Activated naive CD8-positive, alpha-beta T cell treated with anti-CD3 and anti-CD28 coated beads, Interleukin-2, amount 10 ng/mL, durations not matched to agents 7 days and 5 days (primary cell): ENCODE data around the gene INTS7. TPM values are rescaled to one million over a fixed set of nuclear protein-coding genes. Genes with fewer than 3 reads are reported as not detected.
"Not testable (repeated sequence)": the region's sequence is repeated elsewhere in the genome, so short reads cannot be mapped to it uniquely, and the experiment has no call there.

Experiments
- ATAC-seq: fragments of 150-1000 bp; cut with Tn5 transposase; one replicate; pipeline ENCODE4 v1.10.0; 2021; ENCODE audit warnings: low read depth, moderate library complexity
- POLR2A ChIA-PET: fragments of 350-600 bp; sonication (Branson Sonifier 250); formaldehyde crosslinking; loops from one replicate; lab custom pipeline; 2021; ENCODE audit warnings: antibody characterized with exemption; lab: Charles Lee
- DNase-seq: peaks from one replicate; pipeline ENCODE4 v3.0.0; 2021
- H3K27ac Mint-ChIP-seq: one replicate; pipeline ENCODE4 v1.8.0; 2022; ENCODE audit warnings: mild to moderate bottlenecking, mixed read lengths
- H3K27me3 Mint-ChIP-seq: one replicate; pipeline ENCODE4 v1.8.0; 2022; ENCODE audit warnings: mild to moderate bottlenecking, moderate library complexity, mixed read lengths
- H3K36me3 Mint-ChIP-seq: one replicate; pipeline ENCODE4 v1.8.0; 2021; ENCODE audit warnings: mild to moderate bottlenecking, mixed read lengths
- H3K4me1 Mint-ChIP-seq: one replicate; pipeline ENCODE4 v1.8.0; 2021; ENCODE audit warnings: mixed read lengths
- H3K4me3 Mint-ChIP-seq: one replicate; pipeline ENCODE4 v1.8.0; 2022; ENCODE audit warnings: mild to moderate bottlenecking, moderate library complexity, mixed read lengths
- H3K9me3 Mint-ChIP-seq: one replicate; pipeline ENCODE4 v1.8.0; 2021; ENCODE audit warnings: mixed read lengths
- total RNA-seq, 2 experiments: library from RNA; stranded (reverse); gene quantifications; one replicate each; pipeline ENCODE4 v1.2.3, GENCODE V29; 2021

Gene INTS7
- total RNA-seq, 2 experiments from 2014 or later = 22.6 to 23.0 TPM

- no peaks in the 10 kb centered on the region for H3K27me3 Mint-ChIP-seq
- peaks cover 22% of the 10 kb centered on the region for H3K36me3 Mint-ChIP-seq
- no peaks in the 10 kb centered on the region for H3K9me3 Mint-ChIP-seq
- ATAC-seq (no peak), DNase-seq (no peak)
- no peak overlapping the region for H3K27ac Mint-ChIP-seq
- no peak overlapping the region for H3K4me3 Mint-ChIP-seq
- peaks cover 13% of the 10 kb centered on the region for H3K4me1 Mint-ChIP-seq
- POLR2A ChIA-PET = interaction anchor here (0.8 kb wide), 1 partner anchor 13 kb away, joined by 4 read pairs; no protein-coding TSS in a partner anchor
Measured at GRCh38 chr1:211952299-211952698, 83.1 kb downstream of the INTS7 start.

- Mint-ChIP-seq H3K36me3 (peaks cover 18% of the 10 kb centered on the region), H3K4me1 (peaks cover 13% of the 10 kb centered on the region), H3K27me3 (no peaks in the 10 kb centered on the region), H3K9me3 (no peaks in the 10 kb centered on the region), H3K4me3 (peak overlapping the region; percentile 1), H3K27ac (peak overlapping the region; percentile 75)
- ATAC-seq (peak; percentile 82), DNase-seq (no peak)
- POLR2A ChIA-PET = interaction anchor here (0.8 kb wide), 1 partner anchor 12 kb away, joined by 4 read pairs; no protein-coding TSS in a partner anchor
Measured at GRCh38 chr1:211951856-211952255, 83.5 kb downstream of the INTS7 start.

- no peaks in the 10 kb centered on the region for H3K9me3 Mint-ChIP-seq
- H3K36me3 Mint-ChIP-seq = peaks cover 10% of the 10 kb centered on the region
- no peak for ATAC-seq
- no peak overlapping the region for H3K4me3 Mint-ChIP-seq
- no peaks in the 10 kb centered on the region for H3K27me3 Mint-ChIP-seq
- no peak for DNase-seq
- H3K4me1 Mint-ChIP-seq = peaks cover 13% of the 10 kb centered on the region
- POLR2A ChIA-PET = no interaction called here
- no peak overlapping the region for H3K27ac Mint-ChIP-seq
Measured at GRCh38 chr1:211948377-211948776, 87.0 kb downstream of the INTS7 start.

GRCh38 chr1:211947396-211948295, 87.7 kb downstream of the INTS7 start:
- no peaks in the 10 kb centered on the region for H3K27me3 Mint-ChIP-seq
- peaks cover 10% of the 10 kb centered on the region for H3K36me3 Mint-ChIP-seq
- H3K4me1 Mint-ChIP-seq = peaks cover 10% of the 10 kb centered on the region
- ATAC-seq = no peak
- no peak for DNase-seq
- POLR2A ChIA-PET = no interaction called here
- no peak overlapping the region for H3K4me3 Mint-ChIP-seq
- no peak overlapping the region for H3K27ac Mint-ChIP-seq
- no peaks in the 10 kb centered on the region for H3K9me3 Mint-ChIP-seq

- H3K27me3 Mint-ChIP-seq = no peaks in the 10 kb centered on the region
- peaks cover 6% of the 10 kb centered on the region for H3K4me1 Mint-ChIP-seq
- DNase-seq (no peak), ATAC-seq (no peak)
- no peak overlapping the region for H3K27ac Mint-ChIP-seq
- peaks cover 21% of the 10 kb centered on the region for H3K36me3 Mint-ChIP-seq
- no peak overlapping the region for H3K4me3 Mint-ChIP-seq
- POLR2A ChIA-PET = interaction anchor here (0.6 kb wide), 1 partner anchor 17 kb away, joined by 3 read pairs; no protein-coding TSS in a partner anchor
- no peaks in the 10 kb centered on the region for H3K9me3 Mint-ChIP-seq
Measured at GRCh38 chr1:211944733-211945500, 90.4 kb downstream of the INTS7 start.

GRCh38 chr1:211942583-211942982, 92.8 kb downstream of the INTS7 start:
- POLR2A ChIA-PET = no interaction called here
- no peaks in the 10 kb centered on the region for H3K27me3 Mint-ChIP-seq
- no peak overlapping the region for H3K27ac Mint-ChIP-seq
- H3K9me3 Mint-ChIP-seq = no peaks in the 10 kb centered on the region
- H3K36me3 Mint-ChIP-seq = peaks cover 21% of the 10 kb centered on the region
- H3K4me3 Mint-ChIP-seq = no peak overlapping the region
- ATAC-seq (no peak), DNase-seq (no peak)
- H3K4me1 Mint-ChIP-seq = peaks cover 17% of the 10 kb centered on the region

- no peaks in the 10 kb centered on the region for H3K9me3 Mint-ChIP-seq
- no peak for DNase-seq
- H3K4me1 Mint-ChIP-seq = peaks cover 26% of the 10 kb centered on the region
- ATAC-seq = peak; percentile 28
- POLR2A ChIA-PET = interaction anchor here (0.7 to 1.7 kb wide), 3 partner anchors 12 to 96 kb away, joined by 4 to 5 read pairs (median 4); partner anchors contain the start of genes DTL and INTS7
- H3K27me3 Mint-ChIP-seq = no peaks in the 10 kb centered on the region
- no peak overlapping the region for H3K27ac Mint-ChIP-seq
- H3K36me3 Mint-ChIP-seq = peaks cover 21% of the 10 kb centered on the region
- H3K4me3 Mint-ChIP-seq = no peak overlapping the region
Measured at GRCh38 chr1:211939876-211940468, 95.4 kb downstream of the INTS7 start.

GRCh38 chr1:211938561-211938997, 96.8 kb downstream of the INTS7 start:
- peak; percentile 64 for ATAC-seq
- Mint-ChIP-seq H3K4me1 (peaks cover 28% of the 10 kb centered on the region), H3K27me3 (no peaks in the 10 kb centered on the region), H3K9me3 (no peaks in the 10 kb centered on the region), H3K36me3 (peaks cover 16% of the 10 kb centered on the region), H3K27ac (peak overlapping the region; percentile 69), H3K4me3 (peak overlapping the region; percentile 56)
- no peak for DNase-seq
- POLR2A ChIA-PET = interaction anchor here (0.7 to 1.7 kb wide), 3 partner anchors 97 to 670 kb away, joined by 3 to 5 read pairs (median 3); partner anchors contain the start of genes ATF3, DTL and INTS7

- H3K4me1 Mint-ChIP-seq = peaks cover 30% of the 10 kb centered on the region
- H3K9me3 Mint-ChIP-seq, H3K27me3 Mint-ChIP-seq, H3K4me3 Mint-ChIP-seq, H3K27ac Mint-ChIP-seq, POLR2A ChIA-PET, ATAC-seq, DNase-seq: not testable (repeated sequence)
- H3K36me3 Mint-ChIP-seq = peaks cover 12% of the 10 kb centered on the region
Measured at GRCh38 chr1:211937422-211937821, 97.9 kb downstream of the INTS7 start.

- DNase-seq = no peak
- peaks cover 2% of the 10 kb centered on the region for H3K27me3 Mint-ChIP-seq
- H3K9me3 Mint-ChIP-seq = no peaks in the 10 kb centered on the region
- POLR2A ChIA-PET = no interaction called here
- ATAC-seq = peak; percentile 75
- H3K27ac Mint-ChIP-seq = peak overlapping the region; percentile 50
- H3K4me3 Mint-ChIP-seq = no peak overlapping the region
- peaks cover 26% of the 10 kb centered on the region for H3K4me1 Mint-ChIP-seq
- peaks cover 1% of the 10 kb centered on the region for H3K36me3 Mint-ChIP-seq
Measured at GRCh38 chr1:211935448-211935970, 99.8 kb downstream of the INTS7 start.

GRCh38 chr1:211933946-211934714, 101.2 kb downstream of the INTS7 start:
- Mint-ChIP-seq H3K27me3 (peaks cover 2% of the 10 kb centered on the region), H3K36me3 (no peaks in the 10 kb centered on the region), H3K27ac (no peak overlapping the region), H3K9me3 (no peaks in the 10 kb centered on the region), H3K4me3 (no peak overlapping the region), H3K4me1 (peaks cover 24% of the 10 kb centered on the region)
- ATAC-seq (no peak), DNase-seq (no peak)
- POLR2A ChIA-PET = no interaction called here

GRCh38 chr1:211932933-211933254, 102.5 kb downstream of the INTS7 start:
- POLR2A ChIA-PET = no interaction called here
- DNase-seq (no peak), ATAC-seq (no peak)
- Mint-ChIP-seq H3K9me3 (no peaks in the 10 kb centered on the region), H3K27me3 (peaks cover 5% of the 10 kb centered on the region), H3K36me3 (no peaks in the 10 kb centered on the region), H3K4me3 (no peak overlapping the region), H3K27ac (no peak overlapping the region), H3K4me1 (peaks cover 16% of the 10 kb centered on the region)
